ENCODE data around the gene MALAT1. TPM values are rescaled to one million over a fixed set of nuclear protein-coding genes. Genes with fewer than 3 reads are reported as not detected.

Gene MALAT1
- polyA plus RNA-seq, 4 donors = 155 to 454 (median 226) TPM

Other genes with a start within 250 kb of the MALAT1 start
- gene POLA2, start 237.1 kb upstream of the MALAT1 start, polyA plus RNA-seq = 10 to 100 TPM in 2 of 4 donors, 1 to 10 TPM in 2; 1.3 to 14.8 (median 9.1) TPM
- 10 to 100 TPM; 10.4 to 39.4 (median 25.7) TPM for gene CDC42EP2, start 184.2 kb upstream of the MALAT1 start, polyA plus RNA-seq
- gene DPF2, start 165.2 kb upstream of the MALAT1 start, polyA plus RNA-seq = 10 to 100 TPM; 12.5 to 45.0 (median 20.1) TPM
- gene TIGD3, start 144.3 kb upstream of the MALAT1 start, polyA plus RNA-seq = 1 to 10 TPM; 2.1 to 9.4 (median 3.8) TPM
- gene SLC25A45, start 116.4 kb upstream of the MALAT1 start, polyA plus RNA-seq = 10 to 100 TPM; 13.9 to 35.4 (median 22.1) TPM
- gene FRMD8, start 112.4 kb upstream of the MALAT1 start, polyA plus RNA-seq = 10 to 100 TPM; 24.4 to 31.1 (median 26.9) TPM
- 1,000 to 10,000 TPM in 2 of 4 donors, 100 to 1,000 TPM in 2; 256 to 3,420 (median 1,041) TPM for gene NEAT1, start 76.2 kb upstream of the MALAT1 start, polyA plus RNA-seq
- 10 to 100 TPM; 46.7 to 76.9 (median 61.0) TPM for gene SCYL1, start 26.0 kb downstream of the MALAT1 start, polyA plus RNA-seq
- 10 to 100 TPM in 3 of 4 donors, 1 to 10 TPM in 1; 6.5 to 77.6 (median 21.3) TPM for gene LTBP3, start 59.3 kb downstream of the MALAT1 start, polyA plus RNA-seq
- gene ZNRD2, start 71.4 kb downstream of the MALAT1 start, polyA plus RNA-seq = 10 to 100 TPM; 27.7 to 49.2 (median 35.0) TPM
- 10 to 100 TPM; 15.9 to 39.2 (median 33.4) TPM for gene FAM89B, start 73.5 kb downstream of the MALAT1 start, polyA plus RNA-seq
- gene EHBP1L1, start 77.0 kb downstream of the MALAT1 start, polyA plus RNA-seq = 100 to 1,000 TPM in 1 of 4 donors, 10 to 100 TPM in 3; 36.1 to 131 (median 62.4) TPM
- 10 to 100 TPM in 1 of 4 donors, under 1 TPM in 2, not detected in 1; 0.84 to 31.1 (median 0.89) TPM for gene KCNK7, start 96.8 kb downstream of the MALAT1 start, polyA plus RNA-seq
- gene MAP3K11, start 115.2 kb downstream of the MALAT1 start, polyA plus RNA-seq = 100 to 1,000 TPM in 2 of 4 donors, 10 to 100 TPM in 2; 66.4 to 180 (median 126) TPM
- gene PCNX3, start 116.7 kb downstream of the MALAT1 start, polyA plus RNA-seq = 10 to 100 TPM; 12.7 to 27.5 (median 22.1) TPM
- gene SIPA1, start 139.1 kb downstream of the MALAT1 start, polyA plus RNA-seq = 10 to 100 TPM; 21.7 to 45.2 (median 33.1) TPM
- 10 to 100 TPM; 32.2 to 46.9 (median 36.7) TPM for gene RELA, start 163.9 kb downstream of the MALAT1 start, polyA plus RNA-seq
- 10 to 100 TPM; 63.9 to 76.7 (median 71.1) TPM for gene KAT5, start 213.2 kb downstream of the MALAT1 start, polyA plus RNA-seq
- gene RNASEH2C, start 221.8 kb downstream of the MALAT1 start, polyA plus RNA-seq = 10 to 100 TPM; 36.9 to 65.1 (median 50.2) TPM